ENCODE data around the gene KAZALD1.

KAZALD1 gene

GRCh38 chr10:101066146-101066895 is 4.5 kb downstream of the KAZALD1 start:
- ATAC-seq (peak; percentile 68), DNase-seq (peak; percentile 50 to 56)
- Mint-ChIP-seq H3K27me3 (peaks cover 67% of the 10 kb centered on the region), H3K4me1 (peaks cover 52% of the 10 kb centered on the region), H3K27ac (no peak overlapping the region), H3K4me3 (peak overlapping the region; percentile 58 to 85), H3K9me3 (no peaks in the 10 kb centered on the region)

GRCh38 chr10:101066896-101067355 is 5.1 kb downstream of the KAZALD1 start:
- H3K9me3 Mint-ChIP-seq: no peaks in the 10 kb centered on the region
- no peak for ATAC-seq
- peak overlapping the region; percentile 85 to 94 for H3K4me3 Mint-ChIP-seq
- DNase-seq: no peak
- H3K27me3 Mint-ChIP-seq: peaks cover 67% of the 10 kb centered on the region
- no peak overlapping the region for H3K27ac Mint-ChIP-seq
- peaks cover 52% of the 10 kb centered on the region for H3K4me1 Mint-ChIP-seq

DNA sequence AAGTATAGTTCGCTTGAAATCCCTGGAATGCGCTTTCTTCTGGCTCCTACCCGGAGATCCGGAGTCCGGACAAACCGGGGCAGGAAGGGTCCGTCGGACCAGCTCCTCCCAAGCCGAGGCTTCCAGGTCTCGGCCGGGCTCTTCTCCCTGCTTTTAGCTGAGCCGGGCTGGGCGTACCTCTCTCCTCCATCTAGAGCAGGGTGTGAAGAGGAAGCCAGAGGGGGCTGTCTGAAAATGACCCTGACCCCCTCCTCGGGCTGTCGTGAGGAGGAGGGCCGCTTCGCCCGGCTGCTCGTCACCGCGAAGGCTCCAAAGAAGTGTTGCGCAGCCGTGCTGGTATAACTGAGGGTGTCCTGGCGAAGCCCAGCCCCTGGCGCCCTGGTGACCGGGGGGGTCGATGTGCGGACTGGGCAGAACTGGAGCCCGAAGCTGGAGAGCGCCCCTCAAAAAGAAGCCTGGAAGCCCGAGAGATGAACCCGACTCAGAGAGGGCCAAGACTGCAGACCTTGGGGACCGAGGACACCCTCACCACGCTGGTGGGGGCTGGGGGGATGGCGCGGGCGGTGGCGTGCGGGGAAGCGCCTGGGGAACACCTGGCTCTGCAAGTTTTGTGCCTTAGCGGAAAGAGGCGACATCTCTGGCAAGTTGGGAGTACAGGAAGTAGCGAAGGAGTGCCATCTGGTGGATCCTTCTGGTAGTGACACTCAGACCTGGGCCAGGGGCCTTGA is 5.7 kb downstream of the KAZALD1 start:
- DNase-seq (peak; percentile 76 to 78), ATAC-seq (peak; percentile 66)
- Mint-ChIP-seq H3K27ac (peak overlapping the region in 1 of 2 donors; percentile 85), H3K4me3 (peak overlapping the region; percentile 85 to 94), H3K9me3 (no peaks in the 10 kb centered on the region), H3K27me3 (peaks cover 67% of the 10 kb centered on the region), H3K4me1 (peaks cover 46% of the 10 kb centered on the region)

- Mint-ChIP-seq H3K4me1 (peaks cover 31% of the 10 kb centered on the region), H3K4me3 (no peak overlapping the region), H3K27ac (peak overlapping the region in 1 of 2 donors; percentile 41), H3K9me3 (no peaks in the 10 kb centered on the region), H3K27me3 (peaks cover 67% of the 10 kb centered on the region)
- no peak for DNase-seq
- no peak for ATAC-seq
Measured at GRCh38 chr10:101069441-101069840, 7.7 kb downstream of the KAZALD1 start.

DNA sequence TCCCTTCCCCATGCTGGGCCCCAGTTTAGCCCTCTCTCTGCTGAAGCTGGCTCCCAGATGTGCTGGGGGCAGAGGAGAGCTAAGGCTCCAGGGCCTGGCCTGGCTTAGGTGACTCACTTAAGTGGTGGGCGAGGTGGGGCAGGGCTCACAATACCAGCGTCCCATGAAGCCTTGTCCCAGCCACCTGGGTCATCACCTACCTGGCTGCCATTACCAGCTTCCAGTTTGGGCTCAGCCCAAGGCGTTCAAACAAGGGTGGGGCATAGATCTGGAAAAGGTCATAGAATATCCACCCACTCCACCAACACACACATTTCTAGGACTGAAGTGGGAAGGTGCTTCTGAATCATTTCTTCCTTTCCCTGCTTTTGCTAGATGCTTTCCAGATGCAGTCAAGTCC is 8.3 kb downstream of the KAZALD1 start:
- Mint-ChIP-seq H3K4me1 (peaks cover 31% of the 10 kb centered on the region), H3K27ac (no peak overlapping the region), H3K4me3 (no peak overlapping the region), H3K27me3 (peaks cover 65% of the 10 kb centered on the region), H3K9me3 (no peaks in the 10 kb centered on the region)
- ATAC-seq: no peak
- no peak for DNase-seq

- no peaks in the 10 kb centered on the region for H3K9me3 Mint-ChIP-seq
- H3K4me1 Mint-ChIP-seq: peaks cover 22% of the 10 kb centered on the region
- DNase-seq: no peak
- ATAC-seq: no peak
- H3K4me3 Mint-ChIP-seq: no peak overlapping the region
- peaks cover 65% of the 10 kb centered on the region for H3K27me3 Mint-ChIP-seq
- no peak overlapping the region for H3K27ac Mint-ChIP-seq
Measured at GRCh38 chr10:101071267-101071884, 9.6 kb downstream of the KAZALD1 start.

GRCh38 chr10:101071885-101072433 is 10.2 kb downstream of the KAZALD1 start:
- ATAC-seq: no peak
- no peak overlapping the region for H3K4me3 Mint-ChIP-seq
- DNase-seq: no peak
- peaks cover 19% of the 10 kb centered on the region for H3K4me1 Mint-ChIP-seq
- peaks cover 65% of the 10 kb centered on the region for H3K27me3 Mint-ChIP-seq
- H3K9me3 Mint-ChIP-seq: no peaks in the 10 kb centered on the region
- H3K27ac Mint-ChIP-seq: no peak overlapping the region

- H3K27me3 Mint-ChIP-seq: peaks cover 55% of the 10 kb centered on the region
- peaks cover 10% of the 10 kb centered on the region for H3K4me1 Mint-ChIP-seq
- no peaks in the 10 kb centered on the region for H3K9me3 Mint-ChIP-seq
- ATAC-seq (no peak), DNase-seq (no peak)
- H3K4me3 Mint-ChIP-seq: no peak overlapping the region
- H3K27ac Mint-ChIP-seq: no peak overlapping the region
Measured at GRCh38 chr10:101072923-101073322, 11.1 kb downstream of the KAZALD1 start.

DNA sequence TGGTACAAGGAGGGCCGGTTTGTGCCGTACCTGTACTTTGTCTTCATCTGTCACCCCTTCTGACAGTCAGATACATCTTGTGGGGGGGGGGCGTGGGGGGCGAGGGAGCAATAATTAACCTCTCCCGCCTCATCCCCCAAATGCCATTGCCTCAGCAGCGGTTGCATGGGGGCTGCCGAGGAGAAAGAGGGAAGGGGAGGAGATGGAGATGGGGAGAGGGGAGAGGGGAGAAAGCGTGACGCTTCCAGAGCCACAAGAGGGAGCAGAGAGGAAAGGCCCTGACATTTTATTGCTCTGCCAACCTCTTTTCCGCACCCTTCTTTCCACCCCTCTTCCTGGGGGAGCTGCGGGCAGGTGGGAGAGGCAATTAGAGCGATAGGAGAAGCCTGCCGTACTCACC is 11.8 kb downstream of the KAZALD1 start:
- H3K27me3 Mint-ChIP-seq: peaks cover 62% of the 10 kb centered on the region
- no peak overlapping the region for H3K27ac Mint-ChIP-seq
- ATAC-seq: no peak
- no peaks in the 10 kb centered on the region for H3K9me3 Mint-ChIP-seq
- H3K4me1 Mint-ChIP-seq: peaks cover 10% of the 10 kb centered on the region
- H3K4me3 Mint-ChIP-seq: no peak overlapping the region
- no peak for DNase-seq

DNA sequence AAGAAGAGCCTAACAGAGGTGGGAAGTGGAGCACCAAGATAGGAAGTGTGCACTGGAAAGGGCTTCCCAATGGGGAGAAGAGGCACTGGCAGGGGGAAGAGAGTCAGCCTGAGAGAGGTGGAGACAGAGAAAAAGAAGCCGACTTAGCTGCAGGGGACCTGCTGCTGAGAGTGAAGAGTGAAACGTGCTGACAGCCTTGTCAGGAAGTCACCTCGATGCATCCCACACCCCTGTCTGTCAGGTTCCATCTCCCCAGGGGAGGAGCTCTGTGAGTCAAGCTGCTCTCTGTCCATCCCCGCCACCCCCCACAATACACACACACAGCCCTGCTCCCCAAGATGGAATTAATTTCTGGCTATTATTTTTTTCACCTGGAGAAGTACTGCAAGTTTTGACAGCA is 14.0 kb downstream of the KAZALD1 start:
- no peaks in the 10 kb centered on the region for H3K9me3 Mint-ChIP-seq
- ATAC-seq (no peak), DNase-seq (no peak)
- H3K4me1 Mint-ChIP-seq: peaks cover 10% of the 10 kb centered on the region
- peaks cover 80% of the 10 kb centered on the region for H3K27me3 Mint-ChIP-seq
- no peak overlapping the region for H3K27ac Mint-ChIP-seq
- H3K4me3 Mint-ChIP-seq: no peak overlapping the region

GRCh38 chr10:101076630-101077029 is 14.8 kb downstream of the KAZALD1 start:
- H3K27ac Mint-ChIP-seq: no peak overlapping the region
- no peak for ATAC-seq
- H3K4me3 Mint-ChIP-seq: no peak overlapping the region
- H3K27me3 Mint-ChIP-seq: peaks cover 84% of the 10 kb centered on the region
- no peak for DNase-seq
- peaks cover 3% of the 10 kb centered on the region for H3K4me1 Mint-ChIP-seq
- H3K9me3 Mint-ChIP-seq: no peaks in the 10 kb centered on the region

GRCh38 chr10:101079874-101080273 is 18.1 kb downstream of the KAZALD1 start:
- no peak for DNase-seq
- Mint-ChIP-seq H3K27ac (no peak overlapping the region), H3K4me1 (no peaks in the 10 kb centered on the region), H3K27me3 (peaks cover 76% of the 10 kb centered on the region), H3K9me3 (no peaks in the 10 kb centered on the region), H3K4me3 (no peak overlapping the region)
- no peak for ATAC-seq

- Mint-ChIP-seq H3K4me1 (no peaks in the 10 kb centered on the region), H3K27ac (no peak overlapping the region), H3K27me3 (peaks cover 74% of the 10 kb centered on the region)
Measured at GRCh38 chr10:101080933-101081931, 19.4 kb downstream of the KAZALD1 start.

DNA sequence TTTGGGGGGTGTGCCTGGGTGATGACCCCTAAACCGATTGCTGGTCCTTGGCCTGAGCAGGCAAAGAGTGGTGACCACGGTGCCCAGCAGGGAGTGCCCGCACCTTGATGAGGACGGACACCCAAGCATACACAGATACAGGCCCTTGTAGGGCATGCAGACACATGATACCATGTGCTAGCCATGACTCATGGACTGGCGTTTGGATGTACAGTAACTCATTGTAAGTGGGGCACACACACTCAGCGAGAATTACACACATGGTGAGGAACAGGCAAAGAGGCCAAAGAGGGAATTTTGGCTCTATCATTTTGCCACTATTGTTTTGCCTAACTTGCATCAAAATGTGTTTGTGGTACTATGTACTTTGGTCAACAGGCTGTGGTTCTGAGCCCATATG is 24.1 kb downstream of the KAZALD1 start:
- DNase-seq (no peak), ATAC-seq (no peak)
- H3K27me3 Mint-ChIP-seq: peaks cover 86% of the 10 kb centered on the region
- no peaks in the 10 kb centered on the region for H3K4me1 Mint-ChIP-seq
- H3K4me3 Mint-ChIP-seq: no peak overlapping the region
- no peaks in the 10 kb centered on the region for H3K9me3 Mint-ChIP-seq
- no peak overlapping the region for H3K27ac Mint-ChIP-seq

More at GRCh38 chr10:101080933-101081931, 19.4 kb downstream of the KAZALD1 start:
- DNase-seq (no peak), ATAC-seq (no peak)
- Mint-ChIP-seq H3K9me3 (no peaks in the 10 kb centered on the region), H3K4me3 (no peak overlapping the region)

DNA sequence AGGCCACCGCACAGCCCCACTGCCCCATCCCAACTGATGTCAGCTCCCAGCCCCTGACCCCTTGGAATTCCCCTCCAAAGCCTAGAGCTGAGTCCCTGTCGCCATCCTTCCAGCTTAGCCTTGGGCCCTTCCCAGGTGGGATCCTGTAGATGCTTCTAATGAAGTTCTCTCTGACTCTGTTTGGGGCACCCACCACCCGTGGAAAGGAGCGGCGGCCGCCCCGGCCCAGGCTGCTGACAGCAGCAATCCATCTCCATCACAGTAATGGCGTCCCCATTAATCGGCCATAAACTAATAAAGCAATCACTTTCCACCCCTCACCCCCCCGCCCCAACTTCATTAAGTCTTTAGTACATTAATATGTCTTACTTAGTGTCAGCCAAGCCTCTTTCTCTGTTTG is 25.6 kb downstream of the KAZALD1 start:
- H3K4me1 Mint-ChIP-seq: no peaks in the 10 kb centered on the region
- peaks cover 90% of the 10 kb centered on the region for H3K27me3 Mint-ChIP-seq
- H3K4me3 Mint-ChIP-seq: no peak overlapping the region

More for the DNA sequence above, 25.6 kb downstream of the KAZALD1 start:
- ATAC-seq (no peak), DNase-seq (no peak)
- Mint-ChIP-seq H3K9me3 (no peaks in the 10 kb centered on the region), H3K27ac (peak overlapping the region in 1 of 2 donors; percentile 60)
